ENCODE measurements around the gene BASP1. TPM values are rescaled to one million over a fixed set of nuclear protein-coding genes. Genes with fewer than 3 reads are reported as not detected.
"Not testable (repeated sequence)": the region's sequence is repeated elsewhere in the genome, so short reads cannot be mapped to it uniquely, and the experiment has no call there.

BASP1 gene
- total RNA-seq, 1 experiment from 2014 or later = 2.7 TPM

DNA sequence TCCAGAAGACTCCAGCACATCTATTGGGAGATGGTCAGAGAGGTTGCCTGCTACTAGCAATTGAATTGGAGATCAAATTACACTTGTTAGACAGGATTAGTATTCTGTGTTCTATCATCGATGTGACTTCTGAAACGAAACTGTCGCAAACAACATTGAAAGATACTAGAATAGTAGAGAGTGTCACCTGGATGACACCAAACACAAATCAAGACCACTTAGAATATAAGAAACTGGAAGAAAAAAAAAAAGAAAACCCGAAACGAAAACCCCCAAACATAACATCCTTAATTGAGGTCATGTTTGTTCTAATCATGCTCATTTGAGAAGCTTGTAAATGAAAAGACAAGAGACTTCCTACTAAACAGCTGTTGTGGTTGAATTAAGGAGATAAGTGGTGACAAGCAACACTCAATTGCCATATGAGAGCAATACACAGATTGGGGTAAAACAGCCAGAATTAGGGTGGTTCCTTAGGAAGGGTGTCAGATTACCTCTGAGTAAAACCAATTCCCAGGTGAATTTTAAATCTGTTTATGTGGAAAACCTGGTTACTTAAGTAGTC, 97.6 kb downstream of the BASP1 start:
- DNase-seq (ENCODE audit: low read depth, low spot score) = no peak
- in situ Hi-C loops (cut with HindIII; ENCODE audit: low pct_unique_long_range_greater_than_20kb, low sequenced_read_pairs) = no loop called here

DNA sequence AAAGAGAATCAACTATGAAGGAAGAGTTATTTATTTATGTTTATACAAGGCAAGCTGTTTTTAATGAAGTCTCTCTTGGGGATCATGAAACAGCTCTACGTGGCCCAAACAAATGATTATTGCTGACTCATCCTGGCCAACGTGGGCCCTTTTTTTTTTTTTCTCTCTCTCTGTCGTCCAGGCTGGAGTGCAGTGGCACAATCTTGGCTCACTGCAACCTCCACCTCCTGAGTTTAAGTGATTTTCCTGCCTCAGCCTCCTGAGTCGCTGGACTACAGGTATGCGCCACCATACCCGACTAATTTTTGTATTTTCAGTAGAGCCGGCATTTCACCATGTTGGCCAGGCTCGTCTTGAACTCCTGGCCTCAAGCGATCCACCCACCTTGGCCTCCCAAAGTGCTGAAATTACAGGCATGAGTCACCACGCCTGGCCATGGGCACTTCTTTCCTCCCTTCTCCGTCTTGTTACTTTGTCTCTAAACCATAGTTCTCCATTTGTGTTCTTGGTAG, 98.3 kb downstream of the BASP1 start:
- in situ Hi-C loops (cut with HindIII; ENCODE audit: low pct_unique_long_range_greater_than_20kb, low sequenced_read_pairs) = no loop called here
- DNase-seq (ENCODE audit: low read depth, low spot score) = no peak

DNA sequence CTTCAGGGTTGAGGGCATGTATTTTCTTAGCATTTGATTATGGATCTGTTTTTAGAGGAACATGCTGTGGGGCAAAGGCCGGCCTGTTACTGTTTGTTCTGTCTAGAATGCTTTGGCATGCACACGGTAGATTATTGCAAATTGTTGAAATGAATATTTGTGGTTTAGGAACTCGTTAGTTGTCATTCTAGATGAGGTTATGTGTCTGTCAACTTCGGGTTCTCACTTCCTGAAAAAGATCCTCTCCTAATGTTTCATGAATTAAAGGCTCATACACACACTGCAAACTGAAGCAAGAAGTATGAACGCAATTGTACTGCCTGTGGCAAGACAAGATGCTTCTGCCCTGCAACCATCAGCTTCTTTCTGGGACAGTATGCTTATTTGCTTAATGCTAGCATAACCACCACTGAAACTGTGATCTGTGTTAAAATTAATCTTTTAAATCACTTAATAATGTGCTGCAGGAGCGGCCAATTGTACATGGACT, 99.6 kb downstream of the BASP1 start:
- DNase-seq (ENCODE audit: low read depth, low spot score) = no peak
- in situ Hi-C loops (cut with HindIII; ENCODE audit: low pct_unique_long_range_greater_than_20kb, low sequenced_read_pairs) = no loop called here

DNA sequence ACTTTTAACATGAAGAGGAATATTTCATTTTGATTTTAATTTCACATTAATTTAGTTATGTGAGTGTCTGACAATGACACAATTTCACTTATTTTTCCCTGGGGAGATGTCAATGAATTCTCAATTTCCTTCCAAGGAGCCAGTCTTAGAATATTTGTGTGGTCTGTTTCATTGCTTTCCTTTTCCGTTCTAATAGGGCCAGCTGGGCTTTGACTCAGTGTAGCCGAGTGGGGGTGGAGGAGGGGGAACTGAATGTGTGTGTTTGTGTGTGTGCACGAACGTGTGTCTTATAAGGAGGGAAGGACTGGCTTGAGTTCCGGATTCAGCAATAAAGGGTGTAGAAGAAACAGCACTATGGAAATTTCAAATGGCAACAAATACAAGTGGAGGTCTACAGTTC, 100.0 kb downstream of the BASP1 start:
- in situ Hi-C loops (cut with HindIII; ENCODE audit: low pct_unique_long_range_greater_than_20kb, low sequenced_read_pairs) = no loop called here
- DNase-seq (ENCODE audit: low read depth, low spot score) = no peak

DNA sequence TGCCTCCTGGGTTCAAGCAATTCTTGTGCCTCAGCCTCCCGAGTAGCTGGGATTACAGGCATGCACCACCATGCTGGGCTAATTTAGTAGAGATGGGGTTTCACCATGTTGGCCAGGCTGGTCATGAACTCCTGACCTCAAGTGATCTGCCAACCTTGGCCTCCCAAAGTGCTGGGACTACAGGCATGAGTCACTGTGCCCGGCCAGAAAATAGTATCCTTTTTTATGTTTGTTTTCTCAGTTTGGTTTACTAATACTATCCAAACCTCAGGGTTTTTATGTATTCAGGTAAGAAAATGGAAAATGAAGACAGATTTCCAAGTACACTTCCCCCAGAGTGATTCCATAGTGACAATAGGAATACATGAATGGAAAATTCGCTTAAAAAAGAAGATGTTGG, 101.7 kb downstream of the BASP1 start:
- in situ Hi-C loops (cut with HindIII; ENCODE audit: low pct_unique_long_range_greater_than_20kb, low sequenced_read_pairs); DNase-seq (ENCODE audit: low read depth, low spot score): not testable (repeated sequence)

DNA sequence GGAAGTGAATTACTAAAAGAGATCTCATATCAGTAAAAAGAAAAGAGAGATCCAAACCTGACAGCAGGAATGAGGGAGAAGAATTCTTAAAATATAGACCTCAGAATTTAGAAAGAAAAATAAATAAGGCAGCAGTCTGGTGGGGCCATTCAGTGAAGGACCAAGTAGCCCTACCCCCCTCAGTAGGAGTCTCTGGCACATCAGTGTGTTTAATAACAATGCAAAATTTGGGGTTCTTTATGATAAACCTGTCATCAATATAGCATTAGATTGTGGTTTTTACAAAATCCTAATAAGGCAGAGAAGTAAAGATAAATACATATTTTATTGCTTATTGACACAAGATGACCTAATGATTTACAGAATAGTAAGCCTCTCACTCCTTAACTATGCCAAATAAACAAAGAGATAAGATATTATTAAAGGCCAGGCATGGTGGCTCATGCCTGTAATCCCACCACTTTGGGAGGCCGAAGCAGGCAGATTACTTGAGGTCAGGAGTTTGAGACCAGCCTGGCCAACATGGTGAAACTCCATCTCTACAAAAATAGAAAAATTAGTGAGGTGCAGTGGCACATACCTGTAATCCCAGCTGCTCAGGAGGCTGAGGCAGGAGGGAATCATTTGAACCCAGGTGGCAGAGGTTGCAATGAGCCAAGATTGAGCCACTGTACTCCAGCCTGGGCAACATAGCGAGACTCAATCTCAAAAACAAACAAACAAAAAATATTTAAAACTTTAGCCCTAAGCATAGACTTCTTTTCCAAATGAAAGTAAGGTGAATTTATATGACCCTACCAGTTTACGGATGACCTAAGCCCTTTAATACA, 108.6 kb downstream of the BASP1 start:
- DNase-seq (ENCODE audit: low read depth, low spot score) = no peak
- in situ Hi-C loops (cut with HindIII; ENCODE audit: low pct_unique_long_range_greater_than_20kb, low sequenced_read_pairs) = no loop called here

Small RNA genes lying within 50 kb of the gene (small RNA-seq; reads per million reads assigned to genes)
- 0 reads per million in 2 experiments for gene RNU6-1003P
